Mucosa of gallbladder (tissue), 1 donor: ENCODE data around the gene EMP2. TPM values are rescaled to one million over a fixed set of nuclear protein-coding genes. Genes with fewer than 3 reads are reported as not detected.
A peak's percentile ranks its signal among the peaks of the same experiment; 100 is the strongest.

ENCODE experiments used
- DNase-seq: peaks from one replicate; pipeline ENCODE4 v3.0.0-alpha.2; 2020; ENCODE audit warnings: low spot score
- total RNA-seq: library from RNA; stranded (reverse); gene quantifications from one replicate; pipeline ENCODE4 v1.2.1, GENCODE V29; 2021
- donor health status: DM: no; HTN: no; CAD: no.

The EMP2 gene
- total RNA-seq, 1 donor from 2014 or later = 38.3 TPM

GRCh38 chr16:10610499-10611184, 30.2 kb upstream of the EMP2 start:
- DNase-seq = no peak

DNA sequence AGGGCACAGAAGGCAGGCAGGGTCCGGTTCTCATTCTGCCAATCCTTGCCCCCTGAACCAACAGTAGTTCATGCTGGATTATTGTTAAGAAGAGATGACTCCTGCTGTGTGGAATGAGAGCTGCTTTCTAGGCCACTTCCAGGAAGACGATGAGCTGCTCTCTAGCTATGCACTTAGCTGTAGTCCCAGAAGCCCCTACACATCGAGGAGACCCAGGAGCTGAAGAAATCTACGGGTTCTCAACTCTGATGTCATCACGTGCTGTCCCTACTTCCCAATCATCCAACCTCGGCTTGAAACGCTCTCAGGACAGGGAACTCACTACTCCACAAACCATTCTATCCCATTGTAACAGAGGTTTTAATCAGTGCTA, 29.0 kb upstream of the EMP2 start:
- DNase-seq = no peak

- DNase-seq = no peak
Observed at GRCh38 chr16:10608687-10609401, 28.4 kb upstream of the EMP2 start.

- no peak for DNase-seq
Observed at GRCh38 chr16:10607157-10607556, 26.8 kb upstream of the EMP2 start.

DNA sequence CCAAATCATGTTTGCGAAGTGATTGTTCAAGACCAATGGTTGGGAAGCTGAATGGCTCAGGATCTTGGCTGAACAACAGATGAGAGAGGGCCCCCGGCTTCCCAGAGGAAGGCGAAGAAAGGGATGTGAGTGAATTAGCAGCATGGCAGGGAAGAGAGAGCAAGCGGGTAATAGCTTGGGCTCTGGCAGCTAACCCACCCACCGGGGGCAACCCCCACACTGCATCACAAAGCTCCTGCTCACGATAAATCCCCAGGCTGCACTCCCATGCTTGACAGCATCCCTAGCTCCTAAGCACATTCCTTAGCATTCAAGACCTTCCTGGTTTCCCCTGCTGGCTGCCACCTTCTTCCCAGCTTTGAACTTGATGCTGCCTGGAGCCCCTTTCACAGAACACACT, 26.2 kb upstream of the EMP2 start:
- no peak for DNase-seq

DNA sequence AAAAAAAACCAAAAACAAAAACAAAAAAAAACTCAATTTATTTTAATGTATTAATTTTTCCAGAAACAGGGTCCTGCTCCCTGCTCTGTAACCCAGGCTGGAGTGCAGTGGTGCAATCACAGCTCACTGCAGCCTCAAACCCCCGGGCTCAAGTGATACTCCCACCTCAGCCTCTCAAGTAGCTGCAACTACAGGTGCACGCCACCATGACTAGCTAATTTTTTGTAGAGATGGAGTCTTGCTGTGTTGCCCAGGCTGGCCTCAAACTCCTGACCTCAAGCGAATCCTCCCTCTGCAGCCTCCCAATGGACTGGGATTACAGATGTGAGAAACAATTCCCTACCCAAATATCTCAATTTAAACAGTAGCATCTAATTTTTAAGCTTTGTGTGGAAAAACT, 25.2 kb upstream of the EMP2 start:
- no peak for DNase-seq

DNA sequence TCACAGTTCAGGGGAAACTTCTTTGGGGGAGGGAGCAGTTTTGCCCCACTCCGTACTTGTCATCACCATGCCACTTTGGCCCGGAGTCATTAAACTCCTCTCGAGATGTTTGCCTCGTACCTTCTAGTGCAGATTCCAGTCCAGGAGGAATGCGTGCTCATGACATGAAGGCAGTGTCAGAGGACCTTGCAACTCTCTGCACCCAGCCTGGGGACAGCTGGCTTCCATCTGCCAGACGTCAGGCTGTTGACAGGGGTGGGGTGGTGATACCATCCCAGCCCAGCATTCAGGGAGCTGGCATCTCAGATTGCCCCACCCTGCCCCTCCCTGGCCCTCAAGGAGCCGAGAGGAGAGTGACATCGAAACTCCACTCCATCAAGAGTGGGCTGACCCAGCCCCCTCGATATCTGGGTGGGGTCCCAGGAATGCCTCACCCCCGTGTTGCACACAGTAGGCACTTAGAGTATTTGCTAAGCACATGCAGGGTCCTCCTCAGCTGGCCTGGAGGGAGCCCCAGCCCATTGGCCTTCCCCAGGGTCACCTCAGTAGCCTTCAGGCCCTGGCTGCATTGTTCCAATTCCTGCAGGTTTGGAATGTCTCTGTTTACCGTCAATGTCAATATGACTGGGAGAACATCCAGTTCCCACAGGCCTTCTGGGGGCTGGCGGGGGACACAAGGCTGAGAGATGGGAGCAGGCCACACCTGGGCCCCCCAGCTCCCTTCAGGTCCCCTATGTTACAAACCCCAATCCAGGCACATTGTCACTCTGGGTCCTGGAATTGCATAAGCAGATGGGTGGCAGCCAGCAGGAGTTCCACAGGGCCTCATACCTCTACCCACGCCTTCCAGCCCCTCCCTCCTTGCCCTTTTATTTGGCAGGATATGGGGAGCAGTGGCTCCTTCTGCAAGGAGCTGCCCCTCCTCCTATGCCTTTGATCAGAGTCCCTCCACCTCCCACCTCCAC, 21.3 kb upstream of the EMP2 start:
- DNase-seq = no peak

DNA sequence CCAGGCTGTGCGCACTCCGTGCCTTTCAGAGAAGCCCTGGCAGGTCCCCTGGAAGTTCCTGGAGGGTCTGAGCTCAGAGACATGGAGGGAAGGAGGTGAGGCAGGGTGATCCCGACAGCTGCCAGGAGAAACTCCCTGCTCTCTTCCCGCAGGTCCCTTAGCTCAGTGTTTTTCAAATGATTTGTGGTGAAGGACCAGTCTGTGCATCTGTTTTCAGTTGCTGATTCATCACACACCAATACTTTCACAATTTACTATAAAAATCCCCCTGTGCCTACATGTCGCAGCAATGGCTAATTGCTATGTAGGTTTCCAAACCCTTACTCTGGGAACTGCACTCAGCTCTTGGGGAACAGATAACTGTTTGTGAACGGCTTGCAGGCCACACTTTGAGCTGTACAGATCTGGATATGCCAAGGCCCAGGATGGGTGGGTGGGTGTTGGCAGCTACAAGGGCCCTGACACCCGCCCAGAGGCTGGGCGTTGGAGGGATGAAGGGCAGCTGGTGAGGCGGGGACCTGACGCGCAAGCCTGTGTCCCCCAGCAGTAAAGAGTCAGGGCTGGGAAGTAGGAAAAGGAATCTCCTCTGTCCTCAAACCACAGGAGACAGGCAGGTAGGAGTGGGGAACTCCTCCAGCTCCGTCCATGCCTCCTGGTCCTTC, 20.5 kb upstream of the EMP2 start:
- DNase-seq = no peak

DNA sequence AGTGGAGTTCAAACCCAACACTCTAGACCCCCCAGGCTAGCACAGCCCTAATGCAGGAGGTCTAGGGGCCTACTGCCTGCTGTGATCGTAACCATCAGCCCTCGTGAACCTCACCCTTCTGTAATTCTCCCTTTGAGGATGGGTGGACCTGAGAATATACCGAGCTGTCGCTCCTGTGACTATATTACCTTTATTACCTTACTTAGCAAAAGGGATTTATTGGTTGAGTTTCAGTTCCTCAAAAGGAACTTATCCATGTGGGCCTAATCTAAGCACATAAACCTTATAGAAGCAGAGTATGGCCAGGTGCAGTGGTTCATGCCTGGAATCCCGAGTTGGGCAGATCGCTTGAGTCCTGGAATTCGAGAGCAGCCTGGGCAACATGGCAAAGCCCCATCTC, 19.2 kb upstream of the EMP2 start:
- no peak for DNase-seq

- peak; percentile 44 for DNase-seq
Observed at GRCh38 chr16:10598157-10598556, 17.8 kb upstream of the EMP2 start.

DNA sequence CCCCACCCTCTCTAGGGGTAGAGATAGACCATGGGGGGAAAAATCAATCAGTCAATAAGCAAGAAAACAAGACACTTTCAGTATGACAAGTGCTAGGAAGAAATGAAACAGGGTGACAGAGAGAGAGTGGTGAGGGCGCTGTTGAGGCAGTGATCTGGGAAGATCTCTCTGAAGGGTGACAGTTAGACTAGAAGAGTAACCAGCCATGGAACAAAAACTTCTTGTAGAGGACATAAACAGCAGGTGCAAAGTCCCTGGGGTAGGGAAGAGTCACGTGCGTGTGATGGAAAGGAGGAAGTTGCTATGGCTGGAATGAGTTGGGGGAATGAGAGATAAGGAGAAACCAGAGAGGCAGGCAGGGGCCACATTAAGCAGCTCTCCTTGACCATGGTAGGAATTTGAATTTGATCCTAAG, 16.8 kb upstream of the EMP2 start:
- DNase-seq = no peak

- DNase-seq = peak; percentile 68
Observed at GRCh38 chr16:10594312-10594950, 14.0 kb upstream of the EMP2 start.

GRCh38 chr16:10592611-10593010, 12.2 kb upstream of the EMP2 start:
- no peak for DNase-seq

DNA sequence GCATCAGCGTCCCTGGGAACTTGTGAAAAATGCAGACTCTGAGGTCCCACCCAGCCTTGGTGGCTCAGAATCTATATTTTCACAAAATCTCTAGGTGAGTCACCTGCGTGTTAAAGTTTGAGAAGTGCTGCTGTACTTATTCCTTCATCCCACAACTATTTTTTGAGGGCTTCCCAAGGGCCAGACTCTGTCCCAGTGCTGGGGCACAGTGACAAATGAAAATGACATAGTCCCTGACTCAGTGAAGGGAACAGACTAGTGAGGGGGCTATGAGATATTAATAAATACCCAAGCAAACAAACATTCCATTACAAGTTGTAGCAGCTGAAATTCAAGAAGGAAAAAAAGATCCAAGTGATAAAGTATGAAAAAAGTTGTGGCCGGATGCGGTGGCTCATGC, 9.9 kb upstream of the EMP2 start:
- DNase-seq = no peak

GRCh38 chr16:10589109-10589508, 8.7 kb upstream of the EMP2 start:
- DNase-seq = no peak

DNA sequence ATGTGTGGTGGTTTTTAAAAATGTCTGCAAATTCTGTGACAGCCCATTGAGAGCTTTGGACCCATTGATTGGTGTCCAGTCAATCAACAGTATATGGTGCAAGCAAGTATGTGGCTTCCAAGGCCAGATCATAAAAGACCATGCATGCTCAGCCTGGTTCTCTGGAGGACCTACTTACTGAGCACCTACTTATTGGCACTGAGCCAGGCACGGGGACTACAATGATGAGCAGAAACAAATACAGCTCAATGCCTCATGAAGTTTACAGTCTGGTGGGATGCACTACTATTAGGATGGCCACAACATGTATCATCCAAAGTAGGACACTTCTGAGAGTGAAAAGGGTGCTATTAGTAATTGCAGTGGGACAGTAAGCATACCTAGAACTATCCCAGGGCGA, 7.2 kb upstream of the EMP2 start:
- no peak for DNase-seq

DNA sequence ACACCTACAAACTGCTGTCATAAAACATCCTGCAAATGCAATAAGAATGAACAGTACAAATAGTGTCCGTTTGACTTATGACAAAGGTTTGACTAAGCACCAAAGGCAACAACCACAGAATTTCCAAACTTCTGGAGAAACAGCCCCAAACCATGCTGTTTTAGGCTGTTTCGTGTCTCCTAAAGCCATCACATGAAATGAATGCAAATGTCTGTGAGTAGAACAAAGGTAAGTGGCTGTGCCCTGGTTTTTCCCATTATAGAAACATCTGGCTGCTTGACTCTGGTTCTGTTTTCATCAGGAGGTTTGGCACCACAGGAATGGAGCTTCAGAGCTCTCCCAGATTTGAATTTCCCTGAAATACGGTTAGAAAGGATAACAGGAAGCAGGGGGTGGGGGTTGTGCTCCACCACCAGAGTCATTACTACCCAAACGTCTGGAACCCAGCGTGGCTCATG, 4.6 kb upstream of the EMP2 start:
- no peak for DNase-seq

DNA sequence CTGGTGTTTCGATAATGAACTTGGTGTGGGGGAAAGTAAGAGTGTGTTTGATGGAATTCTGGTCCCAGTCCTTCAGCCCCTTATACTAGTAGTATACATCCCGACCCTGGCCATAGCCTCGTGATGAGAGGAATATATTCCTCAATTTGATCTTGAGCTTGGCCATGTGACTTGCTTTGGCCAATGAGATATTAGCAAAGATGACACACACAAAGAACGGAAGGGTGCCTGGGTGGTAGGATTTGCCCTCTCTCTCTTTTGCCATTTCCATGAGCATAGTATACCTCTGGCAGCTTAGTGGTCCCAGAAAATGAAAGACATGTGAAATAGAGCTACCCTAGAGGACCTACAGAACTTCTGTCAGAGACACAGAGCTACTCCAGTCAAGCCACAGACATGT, 2.9 kb upstream of the EMP2 start:
- no peak for DNase-seq

DNA sequence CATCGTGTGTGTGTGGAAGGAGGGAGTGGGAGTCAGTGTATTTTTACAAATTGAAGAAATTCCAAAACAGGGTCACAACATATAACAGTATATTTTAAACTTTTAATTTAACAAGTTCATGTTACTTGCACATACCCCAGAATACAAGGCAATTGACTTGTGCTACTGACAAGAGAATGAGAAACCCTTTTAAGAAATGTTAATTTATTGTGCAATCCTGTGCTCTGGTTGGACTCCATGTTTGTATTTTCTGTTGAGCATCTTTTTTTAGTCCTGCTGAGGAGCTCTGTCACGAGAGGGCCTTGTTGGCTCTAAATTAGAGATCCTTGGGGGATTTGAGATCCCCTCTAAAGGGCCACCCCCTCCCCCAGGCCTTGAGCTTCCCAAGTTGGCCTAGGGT, 1.1 kb upstream of the EMP2 start:
- DNase-seq = no peak

- DNase-seq = no peak
Observed at GRCh38 chr16:10580883-10581247, 467 bp upstream of the EMP2 start.

DNA sequence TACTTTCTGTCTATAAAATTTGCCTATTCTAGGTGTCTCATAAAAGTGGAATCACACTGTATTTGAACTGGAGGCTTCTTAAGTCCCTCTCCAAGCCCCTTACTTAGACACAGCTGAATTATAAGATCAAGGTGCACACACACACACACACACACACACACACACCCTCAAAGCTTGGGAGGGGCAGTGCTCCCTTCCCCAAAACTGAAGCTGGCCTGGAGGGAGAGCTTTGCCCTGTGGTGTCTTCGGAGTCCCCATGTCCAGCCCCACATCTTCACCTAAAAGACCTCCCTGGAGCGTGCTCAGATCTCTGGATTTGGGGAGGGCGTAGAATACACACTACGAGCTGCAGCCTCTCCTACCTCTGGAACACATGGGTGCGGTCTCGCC, 828 bp downstream of the EMP2 start:
- DNase-seq = no peak
